ENCODE data around the gene SPTBN1. TPM values are rescaled to one million over a fixed set of nuclear protein-coding genes. Genes with fewer than 3 reads are reported as not detected.

Gene SPTBN1
- total and polyA plus RNA-seq, 2 donors (not counting 3 experiments of a cell fraction or from before 2014, with no cell fraction given), result 63.3 to 320 TPM

- H3K4me2 ChIP-seq (ENCODE audit: insufficient read depth, low read length), result no peak overlapping the region
- H3K9me1 ChIP-seq (replicated peaks; ENCODE audit: control insufficient read depth, extremely low read depth, insufficient read depth, low read length), result no peaks in the 10 kb centered on the region
- dilution Hi-C loops (cut with MboI; ENCODE audit: extremely low pct_ligation_motif_present, low sequenced_read_pairs), result no loop called here
- H3K4me1 ChIP-seq (ENCODE audit: control insufficient read depth, extremely low read depth, insufficient read depth, low read length), result peaks cover 51% of the 10 kb centered on the region
- FAIRE-seq (no peak), DNase-seq (ENCODE audit: low read depth, low spot score) (no peak)
- intact Hi-C loops (cut with micrococcal nuclease), result no loop called here
- H3K9me3 ChIP-seq (replicated peaks; ENCODE audit: control insufficient read depth, insufficient read depth, low read length), result no peaks in the 10 kb centered on the region
- TF ChIP-seq POLR2A (IDR thresholded peaks at IDR 0.05; ENCODE audit: low read depth, low read length), result no peak
- TF ChIP-seq MYC (IDR thresholded peaks at IDR 0.05; ENCODE audit: low read depth, low read length), result no peak
- no peak for TF ChIP-seq EZH2 (IDR thresholded peaks at IDR 0.05; ENCODE audit: borderline replicate concordance, low read depth, low read length, severe bottlenecking)
- no peak for TF ChIP-seq MAX (IDR thresholded peaks at IDR 0.05; ENCODE audit: insufficient read depth, insufficient read length)
- TF ChIP-seq GATA2 (IDR thresholded peaks at IDR 0.05; ENCODE audit: insufficient read depth, insufficient read length, low read depth, low read length), result no peak
- TF ChIP-seq POLR2AphosphoS5 (IDR thresholded peaks at IDR 0.05; ENCODE audit: insufficient read depth, low read depth, low read length), result no peak
- TF ChIP-seq JUN (IDR thresholded peaks at IDR 0.05; ENCODE audit: borderline replicate concordance, insufficient read depth, insufficient read length, low read depth), result no peak
- TF ChIP-seq CTCF (IDR thresholded peaks at IDR 0.05; ENCODE audit: extremely low read depth in 1 of 2, insufficient read depth in 1 of 2, low read depth in 1 of 2, low read length in 2 of 2), result no peak
- TF ChIP-seq FOS (IDR thresholded peaks at IDR 0.05; ENCODE audit: borderline replicate concordance, insufficient read depth, low read length), result no peak
- no peak overlapping the region for H3K4me3 ChIP-seq (replicated peaks in 1 of 3; ENCODE audit: insufficient read depth in 1 of 3, low read depth in 1 of 3, low read length in 3 of 3)
- H3K9ac ChIP-seq (replicated peaks; ENCODE audit: extremely low read depth, insufficient read depth, low read length), result no peak overlapping the region
- H3K36me3 ChIP-seq (ENCODE audit: control insufficient read depth in 2 of 2, extremely low read depth in 1 of 2, insufficient read depth in 2 of 2, low read length in 2 of 2), result peaks cover 4 to 5% of the 10 kb centered on the region in 2 experiments
- no peaks in the 10 kb centered on the region for H3K27me3 ChIP-seq (ENCODE audit: control insufficient read depth in 2 of 2, insufficient read depth in 2 of 2, low read length in 2 of 2)
- ChIA-PET POLR2A (no interaction called here), CTCF (interaction anchor here (1.6 kb wide), 1 partner anchor 8 kb away, joined by 4 read pairs; no protein-coding TSS in a partner anchor)
- peaks cover 89% of the 10 kb centered on the region for H3K79me2 ChIP-seq (ENCODE audit: control insufficient read depth, insufficient read depth, low read length)
- H3K27ac ChIP-seq (ENCODE audit: insufficient read depth, low read depth, low read length), result no peak overlapping the region
- H2AFZ ChIP-seq (ENCODE audit: low read depth, low read length), result no peak overlapping the region
- BruUV-seq (replicated peaks), result no TSS peak
- no peaks in the 10 kb centered on the region for H4K20me1 ChIP-seq (replicated peaks; ENCODE audit: control insufficient read depth, extremely low read depth, insufficient read depth, low read length)
Measured at GRCh38 chr2:54608224-54608623, 152.1 kb downstream of the SPTBN1 start.
